Glomerular visceral epithelial cell (primary cell): ENCODE data around the gene BRD1.

ENCODE experiments used
- DNase-seq: peaks from one replicate; pipeline ENCODE4 v3.0.0-alpha.2; 2016; ENCODE audit errors: extremely low spot score

The BRD1 gene

GRCh38 chr22:49753276-49753890, 74.3 kb downstream of the BRD1 start:
- DNase-seq: no peak

GRCh38 chr22:49752598-49753091, 75.0 kb downstream of the BRD1 start:
- DNase-seq: no peak

DNA sequence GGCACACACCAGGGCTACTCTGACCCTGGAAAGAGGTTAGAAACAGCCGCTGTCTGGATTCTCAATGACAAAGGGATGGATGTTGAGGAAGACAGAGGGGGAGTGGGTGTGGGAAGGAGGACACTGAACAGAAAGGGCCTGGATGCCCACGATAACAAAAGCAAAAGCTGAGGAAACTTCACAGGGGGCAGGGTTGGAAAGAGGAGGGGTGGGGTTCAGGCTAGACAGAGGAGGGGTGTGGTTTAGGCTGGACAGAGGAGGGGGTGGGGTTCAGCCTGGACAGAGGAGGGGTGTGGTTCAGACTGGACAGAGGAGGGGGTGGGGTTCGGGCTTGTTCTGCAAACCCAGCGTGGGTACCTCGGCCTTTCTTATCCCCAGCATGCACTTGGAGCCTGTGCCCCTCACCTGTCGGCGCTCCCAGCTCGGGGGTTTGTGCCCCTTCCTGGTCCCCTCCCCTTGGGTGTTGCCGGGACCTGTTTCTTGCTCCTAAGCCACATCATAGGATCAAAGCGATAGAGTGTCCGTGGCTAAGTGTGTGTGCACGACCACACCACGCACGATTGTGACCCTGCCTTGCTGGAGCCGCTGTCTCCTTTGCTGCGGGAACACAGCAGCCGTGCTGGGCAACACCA, 75.6 kb downstream of the BRD1 start:
- no peak for DNase-seq

DNA sequence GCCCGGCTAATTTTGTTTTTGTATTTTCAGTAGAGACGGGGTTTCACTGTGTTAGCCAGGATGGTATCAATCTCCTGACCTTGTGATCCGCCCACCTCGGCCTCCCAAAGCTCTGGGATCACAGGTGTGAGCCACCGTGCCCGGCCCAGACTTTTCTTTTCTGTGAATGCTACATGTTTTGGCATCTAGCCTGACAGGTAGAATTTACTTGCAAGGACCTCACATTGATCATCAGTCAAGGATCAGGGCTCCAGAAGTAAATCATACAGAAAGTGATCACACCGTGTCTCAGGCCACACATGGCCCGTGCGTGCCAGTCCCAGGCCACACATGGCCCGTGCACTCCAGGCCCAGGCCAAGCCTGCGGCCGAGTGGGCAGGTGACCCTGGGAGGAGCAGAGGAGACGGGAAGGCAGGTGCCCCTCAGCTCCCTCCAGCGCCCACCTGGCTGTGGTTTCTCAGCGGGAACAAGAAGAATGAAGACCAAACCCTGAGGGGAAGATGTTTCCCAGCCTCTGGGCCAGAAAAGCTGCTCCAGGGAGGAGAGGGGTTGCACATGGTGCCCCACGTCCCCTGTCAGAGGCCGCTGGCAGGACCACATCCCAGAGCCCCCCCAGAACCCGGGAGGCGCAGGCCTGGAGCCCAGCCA, 76.2 kb downstream of the BRD1 start:
- DNase-seq: no peak

DNA sequence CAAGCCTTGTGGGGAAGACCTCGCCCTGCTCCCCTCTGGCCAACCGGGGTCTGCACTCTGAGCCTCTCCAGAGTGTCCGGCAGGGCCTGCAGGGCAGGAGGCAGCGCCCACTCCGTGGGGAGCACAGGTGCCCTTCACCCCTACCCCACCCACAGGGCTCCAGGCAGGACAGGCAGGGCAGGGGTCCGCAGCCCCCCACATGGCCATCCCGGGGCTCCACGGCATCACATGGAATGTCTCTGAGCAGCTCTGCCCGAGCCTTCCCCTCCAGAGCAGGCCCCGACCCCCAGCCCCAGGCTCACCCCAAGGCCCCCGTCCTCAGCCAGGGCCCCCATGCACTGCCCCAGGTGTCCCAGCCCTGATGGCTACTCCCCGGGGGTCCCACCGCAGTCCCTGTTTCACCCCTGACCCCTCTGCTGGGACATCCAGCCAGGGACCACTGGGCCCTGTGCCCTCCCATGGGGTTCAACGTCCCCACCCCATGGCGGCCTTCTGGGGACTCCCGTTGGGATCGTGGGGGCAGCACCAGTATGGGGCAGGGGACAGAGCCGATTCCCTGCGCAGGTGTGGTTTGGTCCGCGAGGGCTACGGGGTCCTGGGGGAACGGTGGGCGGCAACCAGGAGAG, 77.7 kb downstream of the BRD1 start:
- no peak for DNase-seq

GRCh38 chr22:49749227-49749626, 78.4 kb downstream of the BRD1 start:
- DNase-seq: no peak

DNA sequence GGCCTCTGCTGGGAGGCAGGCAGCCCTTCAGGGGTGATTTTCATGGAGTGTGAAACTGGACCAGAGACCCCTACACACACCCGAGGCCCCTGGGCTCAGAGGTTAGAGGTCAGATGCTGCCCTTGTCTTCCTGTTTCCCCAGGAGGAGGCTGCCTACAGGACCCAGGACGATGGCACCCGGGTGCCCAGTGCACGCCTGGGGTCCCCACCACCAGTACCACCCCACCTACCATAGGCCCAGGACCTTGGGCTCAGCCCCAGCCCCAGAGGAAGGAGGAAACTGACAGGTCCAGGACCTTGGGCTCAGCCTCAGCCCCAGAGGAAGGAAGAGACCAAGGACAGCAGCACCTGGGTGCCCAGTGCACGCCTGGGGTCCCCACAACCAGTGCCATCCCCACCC, 79.2 kb downstream of the BRD1 start:
- DNase-seq: no peak

GRCh38 chr22:49747716-49748115, 80.0 kb downstream of the BRD1 start:
- no peak for DNase-seq

- DNase-seq: no peak
Measured at GRCh38 chr22:49747130-49747529, 80.5 kb downstream of the BRD1 start.

- DNase-seq: no peak
Measured at GRCh38 chr22:49746065-49746464, 81.6 kb downstream of the BRD1 start.

DNA sequence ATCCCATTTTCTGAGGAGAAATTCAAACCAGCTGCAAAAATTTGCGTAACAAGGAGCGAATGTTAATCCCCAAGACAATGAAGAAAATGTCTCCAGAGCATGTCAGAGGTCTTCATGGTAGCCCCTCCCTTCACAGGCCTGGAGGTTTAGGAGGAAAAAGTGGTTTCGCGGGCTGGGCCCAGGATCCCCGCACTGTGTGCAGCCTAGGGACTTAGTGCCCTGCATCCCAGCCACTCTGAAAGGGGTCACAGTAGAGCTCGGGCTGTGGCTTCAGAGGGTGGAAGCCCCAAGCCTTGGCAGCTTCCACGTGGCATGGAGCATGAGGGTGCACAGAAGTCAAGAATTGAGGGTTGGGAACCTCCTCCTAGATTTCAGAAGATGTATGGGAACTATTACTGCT, 87.4 kb downstream of the BRD1 start:
- no peak for DNase-seq

DNA sequence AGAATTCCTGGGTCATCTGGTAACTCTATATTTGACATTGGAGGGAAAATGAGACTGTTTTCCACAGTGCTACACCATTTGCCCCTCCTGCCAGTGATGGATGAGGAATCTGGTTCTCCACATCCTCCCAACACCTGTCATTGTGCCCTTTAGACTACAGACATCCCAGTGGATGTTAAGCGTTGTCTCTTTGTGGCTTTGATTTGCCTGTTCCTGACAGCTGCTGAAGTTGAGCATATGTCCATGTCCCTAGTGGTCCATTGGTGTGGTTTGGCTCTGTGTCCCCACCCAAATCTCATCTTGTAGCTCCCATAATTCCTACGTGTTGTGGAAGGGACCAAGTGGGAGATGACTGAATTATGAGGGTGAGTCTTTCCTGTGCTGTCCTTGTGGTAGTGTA, 88.5 kb downstream of the BRD1 start:
- no peak for DNase-seq

DNA sequence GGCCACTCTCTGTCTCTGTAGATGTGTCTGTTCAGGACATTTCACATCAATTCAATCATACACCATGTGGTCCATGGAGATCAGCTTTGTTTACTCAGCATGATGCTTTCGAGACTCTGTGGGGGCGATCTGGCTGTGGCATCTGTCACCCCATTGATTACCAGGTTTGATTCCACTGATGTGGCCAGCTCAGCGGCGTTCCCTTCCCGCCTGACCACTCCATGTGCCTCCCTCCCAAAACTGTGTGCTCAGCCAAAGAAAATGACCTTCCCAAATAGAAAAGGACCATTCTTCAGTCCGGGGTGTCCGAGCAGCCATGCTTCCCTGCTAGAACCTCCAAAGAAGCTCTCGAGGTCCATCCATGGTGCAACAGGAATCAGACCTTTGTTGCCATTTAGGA, 89.1 kb downstream of the BRD1 start:
- no peak for DNase-seq

DNA sequence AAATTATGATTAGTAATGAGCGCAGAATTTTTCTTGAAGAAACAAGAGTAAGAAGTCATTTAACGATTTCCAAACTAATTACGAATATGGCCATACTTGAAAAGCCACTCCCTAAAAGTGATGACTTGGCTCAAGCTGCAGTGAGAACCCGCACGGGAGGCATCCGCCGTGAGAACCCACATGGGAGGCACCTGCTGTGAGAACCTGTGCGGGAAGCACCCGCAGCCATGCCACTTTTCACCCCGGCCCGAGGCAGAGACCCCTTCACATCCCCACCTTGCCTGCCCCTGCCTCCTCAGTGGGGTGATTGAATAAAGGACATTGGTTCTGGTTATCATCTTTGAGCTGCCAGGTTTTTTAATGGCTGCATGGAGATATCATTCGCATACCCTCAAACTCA, 89.7 kb downstream of the BRD1 start:
- no peak for DNase-seq

- DNase-seq: no peak
Measured at GRCh38 chr22:49737101-49737551, 90.5 kb downstream of the BRD1 start.

- DNase-seq: no peak
Measured at GRCh38 chr22:49736538-49736937, 91.1 kb downstream of the BRD1 start.

GRCh38 chr22:49735901-49736421, 91.7 kb downstream of the BRD1 start:
- no peak for DNase-seq

- no peak for DNase-seq
Measured at GRCh38 chr22:49735411-49735900, 92.2 kb downstream of the BRD1 start.

GRCh38 chr22:49734882-49735281, 92.8 kb downstream of the BRD1 start:
- no peak for DNase-seq

DNA sequence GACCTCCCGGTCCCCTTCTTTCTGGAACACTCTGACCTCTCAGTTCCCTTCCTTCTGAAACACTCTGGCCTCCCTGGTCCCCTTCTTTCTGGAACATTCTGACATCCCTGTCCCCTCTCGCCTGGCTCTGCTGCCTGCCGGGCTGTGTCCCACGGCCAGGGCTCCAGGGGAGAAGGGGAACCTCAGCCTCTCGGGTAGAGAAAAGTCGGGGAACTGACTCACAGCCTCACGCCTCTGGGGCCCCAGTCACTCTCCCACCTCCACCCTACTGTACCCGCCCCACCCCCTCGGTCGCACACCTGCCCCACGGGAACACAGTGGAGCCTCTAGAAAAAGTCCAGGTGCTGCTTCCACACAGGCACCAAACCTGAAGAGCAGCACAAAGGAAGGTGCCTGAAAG, 93.3 kb downstream of the BRD1 start:
- no peak for DNase-seq

GRCh38 chr22:49733631-49734030, 94.0 kb downstream of the BRD1 start:
- no peak for DNase-seq

- DNase-seq: no peak
Measured at GRCh38 chr22:49730656-49731055, 97.0 kb downstream of the BRD1 start.
